NCI-H2171 (cell line): ENCODE data around the gene TMEM125.

Experiments used
- DNase-seq: peaks from one replicate; lab custom pipeline; 2025; lab: John Stamatoyannopoulos, UW

The TMEM125 gene

GRCh38 chr1:43312212-43312623, 42.4 kb downstream of the TMEM125 start:
- no peak for DNase-seq

GRCh38 chr1:43312663-43313515, 43.1 kb downstream of the TMEM125 start:
- no peak for DNase-seq

GRCh38 chr1:43313771-43314170, 44.0 kb downstream of the TMEM125 start:
- no peak for DNase-seq

GRCh38 chr1:43314233-43314632, 44.5 kb downstream of the TMEM125 start:
- DNase-seq = no peak

- DNase-seq = no peak
Measured at GRCh38 chr1:43315481-43315880, 45.7 kb downstream of the TMEM125 start.

- DNase-seq = no peak
Measured at GRCh38 chr1:43315963-43316737, 46.4 kb downstream of the TMEM125 start.

- DNase-seq = no peak
Measured at GRCh38 chr1:43316738-43317520, 47.1 kb downstream of the TMEM125 start.

GRCh38 chr1:43317817-43318471, 48.2 kb downstream of the TMEM125 start:
- no peak for DNase-seq

GRCh38 chr1:43318831-43319230, 49.0 kb downstream of the TMEM125 start:
- DNase-seq = no peak

GRCh38 chr1:43319288-43319687, 49.5 kb downstream of the TMEM125 start:
- DNase-seq = no peak

- DNase-seq = no peak
Measured at GRCh38 chr1:43319766-43320165, 50.0 kb downstream of the TMEM125 start.

- DNase-seq = no peak
Measured at GRCh38 chr1:43321331-43321891, 51.6 kb downstream of the TMEM125 start.

GRCh38 chr1:43322506-43322905, 52.7 kb downstream of the TMEM125 start:
- no peak for DNase-seq
